Suprapubic skin (tissue), 4 donors: Measurements from ENCODE around the gene RFX2.

ENCODE experiments used
- EP300 ChIP-seq: sonication (generic); formaldehyde crosslinking; IDR thresholded peaks from one replicate; pipeline ENCODE4 v1.6.1; 2017; ENCODE audit warnings: antibody characterized with exemption
- POLR2A ChIP-seq, 2 donors: fragments of 450-650 bp; IDR thresholded peaks; one replicate each; pipeline ENCODE4 v1.6.1; 2017; ENCODE audit warnings: antibody characterized with exemption in 2 of 2, mild to moderate bottlenecking in 2 of 2, moderate library complexity in 2 of 2
- POLR2AphosphoS5 ChIP-seq, 3 donors: sonication (generic); formaldehyde crosslinking; IDR thresholded peaks; one replicate each; pipeline ENCODE4 v1.6.1; 2017; ENCODE audit warnings: antibody characterized with exemption in 3 of 3
- TF ChIP-seq, protein P1 (sequence below), 2 donors: fragments of 200-600 bp in 1 of 2; fragments of 450-650 bp in 1 of 2; sonication (generic) in 1 of 2; IDR thresholded peaks; one replicate each; pipeline ENCODE4 v1.5.1; 2016 to 2019; ENCODE audit warnings: antibody characterized with exemption in 2 of 2, mild to moderate bottlenecking in 1 of 2, moderate library complexity in 1 of 2

GRCh38 chr19:5947435-5947834 is 162.9 kb downstream of the RFX2 start:
- TF ChIP-seq, protein P1, sequence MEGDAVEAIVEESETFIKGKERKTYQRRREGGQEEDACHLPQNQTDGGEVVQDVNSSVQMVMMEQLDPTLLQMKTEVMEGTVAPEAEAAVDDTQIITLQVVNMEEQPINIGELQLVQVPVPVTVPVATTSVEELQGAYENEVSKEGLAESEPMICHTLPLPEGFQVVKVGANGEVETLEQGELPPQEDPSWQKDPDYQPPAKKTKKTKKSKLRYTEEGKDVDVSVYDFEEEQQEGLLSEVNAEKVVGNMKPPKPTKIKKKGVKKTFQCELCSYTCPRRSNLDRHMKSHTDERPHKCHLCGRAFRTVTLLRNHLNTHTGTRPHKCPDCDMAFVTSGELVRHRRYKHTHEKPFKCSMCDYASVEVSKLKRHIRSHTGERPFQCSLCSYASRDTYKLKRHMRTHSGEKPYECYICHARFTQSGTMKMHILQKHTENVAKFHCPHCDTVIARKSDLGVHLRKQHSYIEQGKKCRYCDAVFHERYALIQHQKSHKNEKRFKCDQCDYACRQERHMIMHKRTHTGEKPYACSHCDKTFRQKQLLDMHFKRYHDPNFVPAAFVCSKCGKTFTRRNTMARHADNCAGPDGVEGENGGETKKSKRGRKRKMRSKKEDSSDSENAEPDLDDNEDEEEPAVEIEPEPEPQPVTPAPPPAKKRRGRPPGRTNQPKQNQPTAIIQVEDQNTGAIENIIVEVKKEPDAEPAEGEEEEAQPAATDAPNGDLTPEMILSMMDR (IDR thresholded peaks at IDR 0.05), result no peak
- TF ChIP-seq POLR2A (IDR thresholded peaks at IDR 0.05), result no peak
- TF ChIP-seq POLR2AphosphoS5 (IDR thresholded peaks at IDR 0.05), result no peak
- no peak for TF ChIP-seq EP300
